Measurements from ENCODE around the gene GUCY1A2. TPM values are rescaled to one million over a fixed set of nuclear protein-coding genes. Genes with fewer than 3 reads are reported as not detected.

Gene GUCY1A2
- total RNA-seq, 2 experiments from 2014 or later, result not detected

DNA sequence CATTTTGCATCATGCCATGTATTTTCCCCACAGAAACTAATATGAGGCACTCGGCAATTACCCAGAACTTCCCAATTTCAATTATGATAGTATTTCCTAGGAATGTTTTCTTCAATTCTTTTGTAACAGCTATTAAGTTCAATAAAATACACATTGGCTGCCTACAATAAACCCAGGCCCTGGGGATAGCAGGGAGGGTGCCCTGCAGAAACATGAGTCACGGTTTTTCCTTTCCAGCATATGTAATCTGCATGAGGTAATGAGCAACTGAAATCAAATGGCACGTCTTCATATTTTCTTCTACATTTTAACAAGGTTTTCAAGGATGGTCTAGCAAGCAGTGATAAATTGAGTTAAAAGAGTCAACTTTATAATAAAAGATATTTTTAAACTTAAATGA lies 32.0 kb downstream of the GUCY1A2 start:
- Histone ChIP-seq H3K27me3 (ENCODE audit: control insufficient read depth in 1 of 2, insufficient read depth in 2 of 2, low read length in 2 of 2) (no peaks in the 10 kb centered on the region), H3K36me3 (ENCODE audit: insufficient read depth, low read length) (no peaks in the 10 kb centered on the region), H3K4me1 (ENCODE audit: insufficient read depth, low read length) (no peaks in the 10 kb centered on the region), H3K27ac (ENCODE audit: low read depth in 1 of 2, low read length in 2 of 2) (no peak overlapping the region), H3K9me3 (ENCODE audit: control insufficient read depth in 1 of 2, insufficient read depth in 1 of 2, low read length in 2 of 2) (peaks cover 0 to 4% of the 10 kb centered on the region in 2 experiments), H3K4me3 (ENCODE audit: low read length) (no peak overlapping the region)
- DNase-seq (no peak), ATAC-seq (ENCODE audit: poor library complexity) (no peak)
- Mint-ChIP-seq H3K27me3 (no peaks in the 10 kb centered on the region), H3K36me3 (ENCODE audit: low read depth) (no peaks in the 10 kb centered on the region), H3K9me3 (no peaks in the 10 kb centered on the region), H3K27ac (no peak overlapping the region), H3K4me3 (no peak overlapping the region), H3K4me1 (ENCODE audit: low read depth) (no peaks in the 10 kb centered on the region)
- TF ChIP-seq, protein P1, sequence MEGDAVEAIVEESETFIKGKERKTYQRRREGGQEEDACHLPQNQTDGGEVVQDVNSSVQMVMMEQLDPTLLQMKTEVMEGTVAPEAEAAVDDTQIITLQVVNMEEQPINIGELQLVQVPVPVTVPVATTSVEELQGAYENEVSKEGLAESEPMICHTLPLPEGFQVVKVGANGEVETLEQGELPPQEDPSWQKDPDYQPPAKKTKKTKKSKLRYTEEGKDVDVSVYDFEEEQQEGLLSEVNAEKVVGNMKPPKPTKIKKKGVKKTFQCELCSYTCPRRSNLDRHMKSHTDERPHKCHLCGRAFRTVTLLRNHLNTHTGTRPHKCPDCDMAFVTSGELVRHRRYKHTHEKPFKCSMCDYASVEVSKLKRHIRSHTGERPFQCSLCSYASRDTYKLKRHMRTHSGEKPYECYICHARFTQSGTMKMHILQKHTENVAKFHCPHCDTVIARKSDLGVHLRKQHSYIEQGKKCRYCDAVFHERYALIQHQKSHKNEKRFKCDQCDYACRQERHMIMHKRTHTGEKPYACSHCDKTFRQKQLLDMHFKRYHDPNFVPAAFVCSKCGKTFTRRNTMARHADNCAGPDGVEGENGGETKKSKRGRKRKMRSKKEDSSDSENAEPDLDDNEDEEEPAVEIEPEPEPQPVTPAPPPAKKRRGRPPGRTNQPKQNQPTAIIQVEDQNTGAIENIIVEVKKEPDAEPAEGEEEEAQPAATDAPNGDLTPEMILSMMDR (IDR thresholded peaks at IDR 0.05), result no peak
- ChIA-PET POLR2A (no interaction called here), CTCF (no interaction called here)
- intact Hi-C loops (cut with DNase I, micrococcal nuclease), result no loop called here

DNA sequence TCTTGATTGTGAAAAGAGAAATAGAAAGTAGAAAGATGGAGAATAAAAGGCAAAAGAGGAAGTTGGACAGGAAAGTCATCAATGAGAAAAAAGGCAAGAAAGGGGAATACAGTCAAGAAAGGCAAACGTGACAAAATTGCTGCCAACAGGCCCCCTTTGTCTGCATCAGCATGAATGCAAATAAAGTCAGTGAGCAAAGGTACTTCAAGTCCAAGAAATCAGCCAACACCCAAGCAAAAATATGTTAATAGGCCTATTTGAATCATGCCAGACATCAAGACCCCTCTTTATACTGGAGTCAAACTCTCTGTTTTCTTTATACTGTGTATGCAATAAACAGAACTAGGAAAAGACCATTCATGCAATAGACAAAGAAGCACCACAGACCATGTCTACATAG lies 34.3 kb downstream of the GUCY1A2 start:
- Histone ChIP-seq H3K9me3 (ENCODE audit: control insufficient read depth in 1 of 2, insufficient read depth in 1 of 2, low read length in 2 of 2) (peaks cover 0 to 4% of the 10 kb centered on the region in 2 experiments), H3K4me1 (ENCODE audit: insufficient read depth, low read length) (no peaks in the 10 kb centered on the region), H3K27me3 (ENCODE audit: control insufficient read depth in 1 of 2, insufficient read depth in 2 of 2, low read length in 2 of 2) (no peaks in the 10 kb centered on the region), H3K27ac (ENCODE audit: low read depth in 1 of 2, low read length in 2 of 2) (no peak overlapping the region), H3K4me3 (ENCODE audit: low read length) (no peak overlapping the region), H3K36me3 (ENCODE audit: insufficient read depth, low read length) (no peaks in the 10 kb centered on the region)
- POLR2A ChIA-PET, result no interaction called here
- intact Hi-C loops (cut with DNase I, micrococcal nuclease), result no loop called here
- Mint-ChIP-seq H3K36me3 (ENCODE audit: low read depth) (no peaks in the 10 kb centered on the region), H3K9me3 (no peaks in the 10 kb centered on the region), H3K4me3 (no peak overlapping the region), H3K27ac (no peak overlapping the region), H3K4me1 (ENCODE audit: low read depth) (no peaks in the 10 kb centered on the region), H3K27me3 (no peaks in the 10 kb centered on the region)
- CTCF ChIA-PET, result no interaction called here
- DNase-seq (no peak), ATAC-seq (ENCODE audit: poor library complexity) (no peak)
- TF ChIP-seq, protein P1 (IDR thresholded peaks at IDR 0.05), result no peak

DNA sequence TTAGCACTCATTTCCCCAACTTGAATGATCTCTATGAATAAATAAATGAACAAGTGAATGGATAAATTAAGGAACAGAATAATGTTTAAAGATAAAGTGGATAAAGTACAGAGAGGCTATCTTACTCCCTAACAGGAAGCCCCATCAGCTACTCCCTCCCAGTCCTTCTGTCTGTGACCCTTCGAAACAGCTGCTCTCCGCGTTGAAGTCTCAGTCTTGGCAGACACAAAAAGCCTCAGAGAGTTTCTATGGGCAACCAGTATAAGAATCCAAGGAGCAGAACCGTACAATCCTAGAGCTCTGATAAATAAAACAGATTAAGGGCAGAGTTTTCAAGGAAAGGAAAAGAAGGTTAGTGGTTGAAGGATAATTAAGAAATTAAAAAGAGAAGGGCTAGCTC lies 35.0 kb downstream of the GUCY1A2 start:
- POLR2A ChIA-PET, result no interaction called here
- Histone ChIP-seq H3K4me1 (ENCODE audit: insufficient read depth, low read length) (no peaks in the 10 kb centered on the region), H3K9me3 (ENCODE audit: control insufficient read depth in 1 of 2, insufficient read depth in 1 of 2, low read length in 2 of 2) (peaks cover 0 to 5% of the 10 kb centered on the region in 2 experiments), H3K4me3 (ENCODE audit: low read length) (no peak overlapping the region), H3K27ac (ENCODE audit: low read depth in 1 of 2, low read length in 2 of 2) (no peak overlapping the region), H3K27me3 (ENCODE audit: control insufficient read depth in 1 of 2, insufficient read depth in 2 of 2, low read length in 2 of 2) (no peaks in the 10 kb centered on the region), H3K36me3 (ENCODE audit: insufficient read depth, low read length) (no peaks in the 10 kb centered on the region)
- Mint-ChIP-seq H3K4me1 (ENCODE audit: low read depth) (no peaks in the 10 kb centered on the region), H3K27me3 (no peaks in the 10 kb centered on the region), H3K36me3 (ENCODE audit: low read depth) (no peaks in the 10 kb centered on the region), H3K27ac (no peak overlapping the region), H3K9me3 (no peaks in the 10 kb centered on the region), H3K4me3 (no peak overlapping the region)
- CTCF ChIA-PET, result no interaction called here
- DNase-seq (no peak), ATAC-seq (ENCODE audit: poor library complexity) (no peak)
- TF ChIP-seq, protein P1 (IDR thresholded peaks at IDR 0.05), result no peak
- intact Hi-C loops (cut with DNase I, micrococcal nuclease), result no loop called here
